Measurements from ENCODE around the gene LRMDA.

DNA sequence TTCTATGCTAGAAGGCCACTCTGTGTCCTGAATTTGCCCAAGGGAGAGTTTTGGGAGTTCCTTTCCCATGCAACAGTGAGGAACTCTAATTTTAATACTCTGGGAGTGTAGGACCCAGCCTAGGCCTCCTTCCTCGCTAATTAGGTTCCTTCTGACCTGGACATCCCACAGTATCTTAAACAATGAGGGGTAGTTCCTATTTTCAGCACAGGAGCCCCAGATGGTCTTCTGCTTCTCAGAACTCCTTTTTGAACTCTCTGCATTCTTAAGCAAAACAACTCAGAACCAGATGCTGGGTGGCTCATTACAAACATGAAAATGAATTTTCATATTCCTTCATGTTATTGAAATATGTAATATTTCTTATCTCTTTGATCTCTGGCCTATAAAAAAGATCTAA, 116.9 kb downstream of the LRMDA start:
- TF ChIP-seq EZH2 (IDR thresholded peaks at IDR 0.05; ENCODE audit: low read depth, low read length, severe bottlenecking): no peak
- TF ChIP-seq, protein P1, sequence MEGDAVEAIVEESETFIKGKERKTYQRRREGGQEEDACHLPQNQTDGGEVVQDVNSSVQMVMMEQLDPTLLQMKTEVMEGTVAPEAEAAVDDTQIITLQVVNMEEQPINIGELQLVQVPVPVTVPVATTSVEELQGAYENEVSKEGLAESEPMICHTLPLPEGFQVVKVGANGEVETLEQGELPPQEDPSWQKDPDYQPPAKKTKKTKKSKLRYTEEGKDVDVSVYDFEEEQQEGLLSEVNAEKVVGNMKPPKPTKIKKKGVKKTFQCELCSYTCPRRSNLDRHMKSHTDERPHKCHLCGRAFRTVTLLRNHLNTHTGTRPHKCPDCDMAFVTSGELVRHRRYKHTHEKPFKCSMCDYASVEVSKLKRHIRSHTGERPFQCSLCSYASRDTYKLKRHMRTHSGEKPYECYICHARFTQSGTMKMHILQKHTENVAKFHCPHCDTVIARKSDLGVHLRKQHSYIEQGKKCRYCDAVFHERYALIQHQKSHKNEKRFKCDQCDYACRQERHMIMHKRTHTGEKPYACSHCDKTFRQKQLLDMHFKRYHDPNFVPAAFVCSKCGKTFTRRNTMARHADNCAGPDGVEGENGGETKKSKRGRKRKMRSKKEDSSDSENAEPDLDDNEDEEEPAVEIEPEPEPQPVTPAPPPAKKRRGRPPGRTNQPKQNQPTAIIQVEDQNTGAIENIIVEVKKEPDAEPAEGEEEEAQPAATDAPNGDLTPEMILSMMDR (IDR thresholded peaks at IDR 0.05; ENCODE audit: control extremely low read depth in 1 of 3, insufficient read depth in 1 of 3, low read depth in 1 of 3, low read length in 3 of 3): no peak
- TF ChIP-seq SP1 (IDR thresholded peaks at IDR 0.05; ENCODE audit: low read depth, low read length): no peak
- no peak for TF ChIP-seq SRF (IDR thresholded peaks at IDR 0.05; ENCODE audit: low read depth, low read length)
- TF ChIP-seq, protein P2, sequence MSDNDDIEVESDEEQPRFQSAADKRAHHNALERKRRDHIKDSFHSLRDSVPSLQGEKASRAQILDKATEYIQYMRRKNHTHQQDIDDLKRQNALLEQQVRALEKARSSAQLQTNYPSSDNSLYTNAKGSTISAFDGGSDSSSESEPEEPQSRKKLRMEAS (IDR thresholded peaks at IDR 0.05): no peak
- TF ChIP-seq RBBP5 (IDR thresholded peaks at IDR 0.05; ENCODE audit: borderline replicate concordance, low read depth, low read length): no peak
- TF ChIP-seq NANOG (IDR thresholded peaks at IDR 0.05; ENCODE audit: insufficient read depth, low read depth, low read length, poor library complexity, severe bottlenecking): no peak
- no peak for TF ChIP-seq TEAD4 (IDR thresholded peaks at IDR 0.05; ENCODE audit: low read depth, low read length)
- no peak for TF ChIP-seq MAFK (IDR thresholded peaks at IDR 0.05; ENCODE audit: low read depth, low read length)
